SU-DHL-6 (cell line): ENCODE measurements around the gene ZNF320.
A peak's percentile ranks its signal among the peaks of the same experiment; 100 is the strongest.

Source experiments
- H2AFZ ChIP-seq: fragments of 200-600 bp; sonication (generic); 2 replicates; pipeline ENCODE4 v1.6.1; 2014; ENCODE audit warnings: low read depth, mild to moderate bottlenecking, moderate library complexity, mixed read lengths, antibody characterized with exemption, low read length; ENCODE audit not compliant: severe bottlenecking
- H3F3A ChIP-seq: fragments of 200-600 bp; shearing (Covaris generic); 2 replicates; pipeline ENCODE4 v1.6.0; 2016; ENCODE audit warnings: antibody characterized with exemption, mild to moderate bottlenecking; ENCODE audit not compliant: insufficient read depth
- H3K27ac ChIP-seq: fragments of 200-600 bp; sonication (generic); 2 replicates; pipeline ENCODE4 v1.5.1; 2016; ENCODE audit warnings: low read depth, mild to moderate bottlenecking, low read length, moderate library complexity, mixed read lengths
- H3K27me3 ChIP-seq: fragments of 200-600 bp; sonication (generic), shearing (Covaris generic); 2 replicates; pipeline ENCODE4 v1.6.0; 2014; ENCODE audit warnings: mild to moderate bottlenecking, low read length
- H3K36me3 ChIP-seq: fragments of 200-600 bp; sonication (generic); 2 replicates; pipeline ENCODE4 v1.6.1; 2014; ENCODE audit warnings: mild to moderate bottlenecking, low read length, mixed read lengths
- H3K4me2 ChIP-seq: fragments of 300-600, 200-600 bp; shearing (Covaris generic), sonication (generic); 2 replicates; pipeline ENCODE4 v1.6.0; 2014; ENCODE audit warnings: low read length, low read depth, mild to moderate bottlenecking; ENCODE audit not compliant: poor library complexity, severe bottlenecking
- H3K4me3 ChIP-seq: fragments of 200-600 bp; sonication (generic); 2 replicates; pipeline ENCODE4 v1.5.1; 2014; ENCODE audit warnings: antibody characterized with exemption, low read length, mild to moderate bottlenecking, mixed read lengths; ENCODE audit not compliant: insufficient read depth, poor library complexity, severe bottlenecking
- H3K79me2 ChIP-seq: fragments of 200-600 bp; sonication (generic); 2 replicates; pipeline ENCODE4 v1.6.1; 2014; ENCODE audit warnings: mild to moderate bottlenecking, low read length, moderate library complexity; ENCODE audit not compliant: insufficient read depth
- H3K9ac ChIP-seq: fragments of 200-600 bp; sonication (generic); 2 replicates; pipeline ENCODE4 v1.7.0; 2014; ENCODE audit warnings: mild to moderate bottlenecking, low read length
- H3K9me2 ChIP-seq: fragments of 200-600 bp; sonication (generic); replicated peaks from 2 replicates; pipeline ENCODE4 v1.6.1; 2014; ENCODE audit warnings: low read length; ENCODE audit not compliant: insufficient read depth
- H3K9me3 ChIP-seq: fragments of 200-600 bp; sonication (generic); 2 replicates; pipeline ENCODE4 v1.6.1; 2014; ENCODE audit warnings: low read length, mixed read lengths; ENCODE audit not compliant: insufficient read depth
- H4K20me1 ChIP-seq: fragments of 200-600 bp; sonication (generic); 2 replicates; pipeline ENCODE4 v1.6.1; 2014; ENCODE audit warnings: low read depth, mild to moderate bottlenecking, antibody characterized with exemption, low read length, moderate library complexity, mixed read lengths
- CTCF ChIP-seq: fragments of 200-600 bp; sonication (generic); IDR thresholded peaks from one replicate; pipeline ENCODE4 v1.5.1; 2017; ENCODE audit warnings: antibody characterized with exemption, mild to moderate bottlenecking, low read length, moderate library complexity; ENCODE audit not compliant: insufficient read depth, poor library complexity, severe bottlenecking
- EZH2phosphoT487 ChIP-seq: fragments of 200-600 bp; sonication (generic), shearing (Covaris generic); conservative IDR thresholded peaks from 2 replicates; pipeline ENCODE4 v1.6.1; 2018; ENCODE audit warnings: mild to moderate bottlenecking, antibody characterized with exemption, low read length, moderate library complexity, mixed read lengths

ZNF320 gene

GRCh38 chr19:52898101-52898500 is 666 bp upstream of the ZNF320 start:
- Histone ChIP-seq H3K27me3 (no peaks in the 10 kb centered on the region), H3K9me3 (no peaks in the 10 kb centered on the region), H3K27ac (no peak overlapping the region), H3K9ac (no peak overlapping the region), H3K4me2 (peak overlapping the region; percentile 26), H3F3A (no peaks in the 10 kb centered on the region; the same call in 1 of the 2 replicates), H4K20me1 (no peaks in the 10 kb centered on the region), H3K36me3 (no peaks in the 10 kb centered on the region), H2AFZ (peak overlapping the region; percentile 79), H3K9me2 (no peaks in the 10 kb centered on the region), H3K4me3 (no peak overlapping the region), H3K79me2 (peaks cover 41% of the 10 kb centered on the region)
- TF ChIP-seq EZH2phosphoT487 (no peak), CTCF (no peak)

GRCh38 chr19:52896431-52897137 is 851 bp downstream of the ZNF320 start:
- TF ChIP-seq EZH2phosphoT487, result no peak
- TF ChIP-seq CTCF, result no peak
- peaks cover 41% of the 10 kb centered on the region for H3K79me2 ChIP-seq
- H3K4me2 ChIP-seq, result peak overlapping the region; percentile 88
- no peaks in the 10 kb centered on the region for H3K27me3 ChIP-seq
- H3K9me3 ChIP-seq, result no peaks in the 10 kb centered on the region
- no peaks in the 10 kb centered on the region for H3K9me2 ChIP-seq
- H3F3A ChIP-seq, result no peaks in the 10 kb centered on the region; the same call in 1 of the 2 replicates
- H3K9ac ChIP-seq, result peak overlapping the region; percentile 94
- no peaks in the 10 kb centered on the region for H4K20me1 ChIP-seq
- peak overlapping the region; percentile 66 for H3K27ac ChIP-seq
- peak overlapping the region; percentile 89 for H3K4me3 ChIP-seq
- H3K36me3 ChIP-seq, result no peaks in the 10 kb centered on the region
- peak overlapping the region; percentile 85 for H2AFZ ChIP-seq

GRCh38 chr19:52891336-52891735 is 6.1 kb downstream of the ZNF320 start:
- TF ChIP-seq CTCF (no peak), EZH2phosphoT487 (no peak)
- H3K9me3 ChIP-seq, result no peaks in the 10 kb centered on the region
- H3K9me2 ChIP-seq, result no peaks in the 10 kb centered on the region
- H3K4me3 ChIP-seq, result no peak overlapping the region
- H4K20me1 ChIP-seq, result no peaks in the 10 kb centered on the region
- no peak overlapping the region for H3K27ac ChIP-seq
- no peak overlapping the region for H3K9ac ChIP-seq
- H3K79me2 ChIP-seq, result peaks cover 30% of the 10 kb centered on the region
- no peaks in the 10 kb centered on the region for H3K27me3 ChIP-seq
- no peak overlapping the region for H3K4me2 ChIP-seq
- H2AFZ ChIP-seq, result no peak overlapping the region
- no peaks in the 10 kb centered on the region for H3F3A ChIP-seq
- H3K36me3 ChIP-seq, result peaks cover 5% of the 10 kb centered on the region
